Fibroblast of lung (primary cell): ENCODE data around the gene MOCS3.

Source experiments
- EZH2 ChIP-seq: IDR thresholded peaks from 2 replicates; pipeline ENCODE4 v1.5.1; 2012; ENCODE audit warnings: low read length, control low read depth, mild to moderate bottlenecking; ENCODE audit errors: missing control alignments
- TF ChIP-seq, protein P1 (sequence below), 2 donors: IDR thresholded peaks in 1 of 2; conservative IDR thresholded peaks in 1 of 2; 1 replicate in 1 of 2; 2 replicates in 1 of 2; pipeline ENCODE4 v1.5.1; 2011 to 2012; ENCODE audit warnings: low read length in 2 of 2, control low read depth in 1 of 2, inconsistent platforms in 1 of 2, low read depth in 1 of 2, mild to moderate bottlenecking in 1 of 2

DNA sequence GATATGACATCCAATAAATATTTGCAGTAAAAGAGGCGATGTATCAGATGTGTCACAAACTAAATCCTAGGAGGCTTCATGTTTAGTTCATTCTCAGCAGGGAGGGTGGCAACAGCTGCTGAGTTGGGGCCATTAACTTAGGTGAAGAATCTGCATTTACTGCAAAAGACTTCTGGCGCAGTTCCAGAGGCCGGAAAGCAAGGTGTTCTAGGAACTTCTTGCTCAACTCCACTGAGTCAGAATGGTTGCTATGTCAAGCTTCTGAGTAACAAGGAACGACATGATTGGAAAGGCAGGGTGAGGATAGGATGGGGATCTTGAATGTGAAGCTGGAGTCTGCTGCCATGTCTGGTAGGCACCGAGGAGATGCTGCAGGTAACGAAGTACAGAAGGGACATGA, 39.1 kb upstream of the MOCS3 start:
- TF ChIP-seq, protein P1, sequence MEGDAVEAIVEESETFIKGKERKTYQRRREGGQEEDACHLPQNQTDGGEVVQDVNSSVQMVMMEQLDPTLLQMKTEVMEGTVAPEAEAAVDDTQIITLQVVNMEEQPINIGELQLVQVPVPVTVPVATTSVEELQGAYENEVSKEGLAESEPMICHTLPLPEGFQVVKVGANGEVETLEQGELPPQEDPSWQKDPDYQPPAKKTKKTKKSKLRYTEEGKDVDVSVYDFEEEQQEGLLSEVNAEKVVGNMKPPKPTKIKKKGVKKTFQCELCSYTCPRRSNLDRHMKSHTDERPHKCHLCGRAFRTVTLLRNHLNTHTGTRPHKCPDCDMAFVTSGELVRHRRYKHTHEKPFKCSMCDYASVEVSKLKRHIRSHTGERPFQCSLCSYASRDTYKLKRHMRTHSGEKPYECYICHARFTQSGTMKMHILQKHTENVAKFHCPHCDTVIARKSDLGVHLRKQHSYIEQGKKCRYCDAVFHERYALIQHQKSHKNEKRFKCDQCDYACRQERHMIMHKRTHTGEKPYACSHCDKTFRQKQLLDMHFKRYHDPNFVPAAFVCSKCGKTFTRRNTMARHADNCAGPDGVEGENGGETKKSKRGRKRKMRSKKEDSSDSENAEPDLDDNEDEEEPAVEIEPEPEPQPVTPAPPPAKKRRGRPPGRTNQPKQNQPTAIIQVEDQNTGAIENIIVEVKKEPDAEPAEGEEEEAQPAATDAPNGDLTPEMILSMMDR (conservative IDR thresholded peaks at IDR 0.05 in 1 of 2, IDR thresholded peaks at IDR 0.05 in 1 of 2; ENCODE audit: low read depth in 1 of 2, low read length in 2 of 2), result no peak
- TF ChIP-seq EZH2, result no peak
